ENCODE measurements around the gene NCK2. TPM values are rescaled to one million over a fixed set of nuclear protein-coding genes. Genes with fewer than 3 reads are reported as not detected.

The NCK2 gene
- total RNA-seq, 2 donors from 2014 or later = 31.7 to 39.3 TPM

DNA sequence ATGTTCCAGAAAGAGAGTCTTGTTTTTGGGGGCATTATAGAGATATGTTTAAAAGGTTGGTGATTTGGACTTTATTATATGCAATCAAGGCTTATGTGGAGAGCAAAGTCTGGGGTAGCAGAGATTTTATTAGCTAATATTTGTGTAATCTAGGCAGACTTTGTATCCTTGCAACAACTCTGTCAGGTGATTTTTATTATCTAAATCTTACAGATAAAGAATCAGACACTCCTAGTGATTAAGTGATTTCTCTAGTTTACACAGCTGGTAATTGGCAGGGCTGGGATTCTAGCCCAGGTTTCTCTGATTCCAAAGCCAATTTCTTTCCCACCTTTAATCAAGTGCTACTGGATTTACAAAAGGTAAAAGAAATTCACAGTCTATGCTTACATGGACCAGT is 33.3 kb upstream of the NCK2 start:
- Histone ChIP-seq H3K27me3 (no peaks in the 10 kb centered on the region), H3K36me3 (no peaks in the 10 kb centered on the region), H3K27ac (no peak overlapping the region), H3K4me1 (no peaks in the 10 kb centered on the region), H3K9me3 (no peaks in the 10 kb centered on the region), H3K4me3 (no peak overlapping the region)
- TF ChIP-seq, protein P1, sequence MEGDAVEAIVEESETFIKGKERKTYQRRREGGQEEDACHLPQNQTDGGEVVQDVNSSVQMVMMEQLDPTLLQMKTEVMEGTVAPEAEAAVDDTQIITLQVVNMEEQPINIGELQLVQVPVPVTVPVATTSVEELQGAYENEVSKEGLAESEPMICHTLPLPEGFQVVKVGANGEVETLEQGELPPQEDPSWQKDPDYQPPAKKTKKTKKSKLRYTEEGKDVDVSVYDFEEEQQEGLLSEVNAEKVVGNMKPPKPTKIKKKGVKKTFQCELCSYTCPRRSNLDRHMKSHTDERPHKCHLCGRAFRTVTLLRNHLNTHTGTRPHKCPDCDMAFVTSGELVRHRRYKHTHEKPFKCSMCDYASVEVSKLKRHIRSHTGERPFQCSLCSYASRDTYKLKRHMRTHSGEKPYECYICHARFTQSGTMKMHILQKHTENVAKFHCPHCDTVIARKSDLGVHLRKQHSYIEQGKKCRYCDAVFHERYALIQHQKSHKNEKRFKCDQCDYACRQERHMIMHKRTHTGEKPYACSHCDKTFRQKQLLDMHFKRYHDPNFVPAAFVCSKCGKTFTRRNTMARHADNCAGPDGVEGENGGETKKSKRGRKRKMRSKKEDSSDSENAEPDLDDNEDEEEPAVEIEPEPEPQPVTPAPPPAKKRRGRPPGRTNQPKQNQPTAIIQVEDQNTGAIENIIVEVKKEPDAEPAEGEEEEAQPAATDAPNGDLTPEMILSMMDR (IDR thresholded peaks at IDR 0.05) = no peak
- DNase-seq (ENCODE audit: low spot score) = no peak

DNA sequence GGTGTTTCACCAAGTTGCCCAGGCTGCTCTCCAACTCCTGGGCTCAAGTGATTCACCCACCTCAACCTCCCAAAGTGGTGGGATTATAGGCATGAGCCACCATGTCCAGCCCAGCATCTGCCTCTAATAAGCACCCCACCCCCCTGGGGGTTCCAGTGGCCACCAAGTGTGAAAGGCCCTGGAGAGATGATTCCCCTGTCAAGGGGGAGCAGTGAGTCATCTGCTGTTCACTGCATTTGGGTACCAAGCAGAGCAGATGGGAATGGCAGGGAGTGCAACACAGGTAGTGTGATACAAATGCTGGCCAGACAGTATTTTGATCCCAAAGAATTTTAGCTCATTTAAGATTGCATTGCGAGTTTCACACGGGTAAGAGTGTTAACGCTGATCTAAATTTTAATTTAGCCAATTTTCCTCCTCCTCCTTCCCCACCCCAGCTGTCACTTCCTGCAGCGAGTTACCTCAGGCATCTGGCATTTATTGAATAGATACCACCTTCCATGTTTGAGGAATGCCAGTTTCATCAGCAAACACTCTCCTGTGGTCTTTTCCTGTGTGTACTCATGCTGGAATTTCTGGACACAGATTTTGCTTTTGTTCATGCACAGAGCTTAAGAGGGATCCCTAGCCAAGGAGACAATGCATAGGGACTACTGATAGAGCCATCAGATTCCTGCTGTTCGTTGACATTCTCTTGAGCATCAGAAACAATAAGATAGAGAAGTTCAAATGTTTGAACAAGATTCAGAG is 32.4 kb upstream of the NCK2 start:
- Histone ChIP-seq H3K4me3 (no peak overlapping the region), H3K27me3 (no peaks in the 10 kb centered on the region), H3K4me1 (no peaks in the 10 kb centered on the region), H3K27ac (no peak overlapping the region), H3K36me3 (no peaks in the 10 kb centered on the region), H3K9me3 (no peaks in the 10 kb centered on the region)
- TF ChIP-seq, protein P1 (IDR thresholded peaks at IDR 0.05) = no peak
- DNase-seq (ENCODE audit: low spot score) = no peak

DNA sequence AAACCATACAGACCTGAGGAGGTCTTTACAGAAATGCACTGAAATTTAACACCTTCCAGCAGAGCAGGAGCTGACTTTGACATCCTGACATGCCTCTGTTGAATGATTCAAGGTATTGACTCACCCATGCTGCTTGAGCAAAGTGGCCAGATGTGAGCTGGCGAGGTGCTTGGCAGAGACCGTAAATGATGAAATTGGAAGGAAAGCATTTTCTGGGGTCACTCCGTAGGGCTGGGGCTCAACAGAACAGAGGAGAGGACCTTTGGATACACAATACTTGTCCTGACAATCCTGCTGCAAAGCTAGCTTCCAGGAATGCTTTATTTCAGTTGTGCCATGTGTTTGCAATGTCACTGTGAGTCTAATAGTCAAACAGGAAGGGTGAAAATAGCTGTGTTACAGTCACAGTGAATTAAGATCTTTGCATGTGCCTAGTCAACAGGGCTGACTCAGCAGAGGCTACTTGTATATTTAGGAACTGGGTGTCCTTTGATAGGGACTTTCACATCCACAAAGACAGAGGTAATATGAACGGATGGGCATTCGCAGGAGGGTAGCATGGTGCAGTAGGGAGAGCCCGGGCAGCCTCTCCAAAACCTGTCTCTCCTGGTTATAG is 31.6 kb upstream of the NCK2 start:
- H3K27ac ChIP-seq = no peak overlapping the region
- no peaks in the 10 kb centered on the region for H3K27me3 ChIP-seq
- H3K9me3 ChIP-seq = no peaks in the 10 kb centered on the region
- no peak overlapping the region for H3K4me3 ChIP-seq
- no peaks in the 10 kb centered on the region for H3K36me3 ChIP-seq
- H3K4me1 ChIP-seq = no peaks in the 10 kb centered on the region
- DNase-seq (ENCODE audit: low spot score) = no peak
- TF ChIP-seq, protein P1 (IDR thresholded peaks at IDR 0.05) = no peak

DNA sequence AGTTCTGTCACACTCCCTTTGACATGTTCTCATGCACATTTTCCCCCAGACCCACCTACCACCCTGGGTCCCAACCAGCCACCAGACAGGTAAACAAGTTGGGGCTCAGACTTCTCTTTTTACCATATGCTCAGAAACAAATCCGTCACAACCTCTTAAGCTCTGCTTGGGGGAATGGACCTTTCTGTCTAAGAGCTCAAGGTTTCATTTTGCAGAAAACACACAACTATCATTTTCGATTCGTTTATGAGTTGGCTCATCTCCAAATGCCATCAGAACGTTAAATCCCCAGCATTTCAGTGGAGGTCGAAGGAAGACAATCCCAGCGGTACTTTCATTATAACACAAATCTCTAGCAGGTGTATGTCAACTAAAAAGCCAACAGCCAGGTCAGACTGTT is 30.6 kb upstream of the NCK2 start:
- TF ChIP-seq, protein P1 (IDR thresholded peaks at IDR 0.05) = no peak
- H3K27me3 ChIP-seq = no peaks in the 10 kb centered on the region
- no peaks in the 10 kb centered on the region for H3K4me1 ChIP-seq
- no peaks in the 10 kb centered on the region for H3K36me3 ChIP-seq
- DNase-seq (ENCODE audit: low spot score) = no peak
- H3K27ac ChIP-seq = no peak overlapping the region
- no peaks in the 10 kb centered on the region for H3K9me3 ChIP-seq
- H3K4me3 ChIP-seq = no peak overlapping the region

DNA sequence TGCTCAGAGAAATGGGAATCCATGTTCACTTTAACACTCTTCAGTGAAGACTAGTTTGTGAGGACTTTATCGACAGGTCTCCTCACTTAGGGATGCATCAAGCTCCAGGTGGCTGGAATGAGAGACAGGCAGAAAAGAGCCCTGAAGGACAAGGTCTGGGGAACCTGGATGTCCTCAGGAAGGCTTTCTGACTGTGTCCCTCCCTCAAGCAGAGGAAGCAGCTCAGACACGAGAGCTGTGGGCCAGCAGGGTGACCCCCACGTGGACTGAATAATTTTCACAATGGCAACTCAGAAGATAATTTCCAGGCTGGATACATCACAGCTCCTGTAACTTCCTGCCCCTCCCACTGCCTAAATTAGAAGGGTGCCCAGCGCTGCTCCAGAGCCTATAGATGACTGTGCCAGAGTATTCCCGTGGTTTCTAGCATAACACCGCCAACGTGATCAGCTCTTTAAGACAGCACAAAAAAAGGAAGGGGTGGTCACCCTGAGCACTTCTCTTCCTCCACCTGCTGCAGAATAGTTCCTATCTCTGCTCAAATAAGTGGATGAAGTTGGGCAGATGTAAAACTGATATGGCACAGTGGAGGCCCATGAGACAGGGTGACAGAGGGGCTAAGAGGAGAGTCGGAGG is 25.7 kb upstream of the NCK2 start:
- no peak overlapping the region for H3K27ac ChIP-seq
- TF ChIP-seq, protein P1 (IDR thresholded peaks at IDR 0.05) = no peak
- H3K4me1 ChIP-seq = no peaks in the 10 kb centered on the region
- DNase-seq (ENCODE audit: low spot score) = no peak
- H3K4me3 ChIP-seq = no peak overlapping the region
- H3K9me3 ChIP-seq = no peaks in the 10 kb centered on the region
- no peaks in the 10 kb centered on the region for H3K27me3 ChIP-seq
- no peaks in the 10 kb centered on the region for H3K36me3 ChIP-seq
